ENCODE measurements around the gene PCDHB6.
"Not testable (repeated sequence)": the region's sequence is repeated elsewhere in the genome, so short reads cannot be mapped to it uniquely, and the experiment has no call there.

- not testable (repeated sequence) for TF ChIP-seq CTCF (IDR thresholded peaks at IDR 0.05); ZFX (IDR thresholded peaks at IDR 0.05; ENCODE audit: borderline replicate concordance)
Measured at GRCh38 chr5:141194332-141194731, 44.5 kb downstream of the PCDHB6 start.
